NCI-H2107 (cell line): ENCODE results near the gene CCDC73.
"Not testable (repeated sequence)": the region's sequence is repeated elsewhere in the genome, so short reads cannot be mapped to it uniquely, and the experiment has no call there.

Experiments used
- DNase-seq: peaks from one replicate; lab custom pipeline; 2025; lab: John Stamatoyannopoulos, UW

CCDC73 gene

GRCh38 chr11:32705309-32706033 lies 89.0 kb downstream of the CCDC73 start:
- no peak for DNase-seq

GRCh38 chr11:32704775-32705174 lies 89.7 kb downstream of the CCDC73 start:
- no peak for DNase-seq

DNA sequence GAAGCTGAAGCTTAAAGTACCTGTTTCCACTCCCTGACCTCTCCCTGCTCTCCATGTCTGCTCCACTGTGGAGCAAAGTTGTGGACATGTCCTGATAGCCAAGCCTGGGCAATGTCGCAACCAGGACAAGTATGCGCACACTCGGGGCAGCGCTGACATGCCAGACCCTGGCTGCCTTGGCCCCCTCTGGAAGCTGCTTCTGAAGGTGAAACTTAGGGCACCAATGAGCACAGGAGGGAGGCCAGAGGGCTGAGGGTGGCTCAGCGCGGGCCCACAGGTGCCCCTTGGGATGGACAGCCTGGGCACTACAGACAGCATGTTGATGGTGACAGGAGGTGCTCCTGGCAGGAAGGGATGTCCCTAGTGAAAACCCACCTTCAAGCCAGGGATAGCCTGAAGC lies 90.2 kb downstream of the CCDC73 start:
- no peak for DNase-seq

- no peak for DNase-seq
Observed at GRCh38 chr11:32701616-32702015, 92.8 kb downstream of the CCDC73 start.

DNA sequence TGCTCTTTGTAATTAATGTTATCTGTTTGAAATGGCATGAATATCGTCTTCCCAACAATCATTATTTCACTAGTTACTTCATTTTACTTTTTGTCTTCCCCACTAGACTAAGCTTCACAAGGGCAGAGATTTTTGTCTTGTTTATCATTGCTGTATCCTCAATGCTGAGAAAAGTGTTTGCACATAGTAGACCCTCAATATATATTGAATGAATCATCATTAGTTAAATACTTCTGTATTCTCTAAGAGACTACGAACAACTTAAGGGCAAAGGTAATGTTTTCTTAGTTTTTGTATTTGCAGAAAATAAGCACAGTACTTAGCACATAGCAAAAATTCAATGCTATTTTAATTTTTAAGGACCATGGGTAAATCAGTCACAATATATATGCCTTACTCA lies 95.9 kb downstream of the CCDC73 start:
- DNase-seq = no peak

GRCh38 chr11:32671051-32671450 lies 123.4 kb downstream of the CCDC73 start:
- no peak for DNase-seq

DNA sequence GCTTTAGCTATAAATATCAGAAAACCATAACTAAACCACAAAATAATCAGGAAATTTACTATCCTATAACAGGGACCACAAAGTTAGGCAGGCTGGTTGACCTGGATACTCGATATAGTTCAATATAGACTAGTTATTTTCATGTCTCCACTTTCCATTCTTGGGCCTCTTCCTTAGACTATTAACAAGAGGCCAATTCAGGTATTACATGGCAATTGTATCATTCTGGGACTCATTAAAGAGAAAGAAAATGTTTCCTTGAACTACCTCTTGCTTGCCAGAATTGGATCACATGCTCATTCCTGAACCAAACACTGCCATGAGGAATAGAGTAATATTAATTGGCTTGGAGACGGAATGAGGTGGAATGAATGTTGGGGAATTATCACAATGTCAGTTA lies 134.8 kb downstream of the CCDC73 start:
- DNase-seq = no peak

- no peak for DNase-seq
Observed at GRCh38 chr11:32658639-32659406, 135.6 kb downstream of the CCDC73 start.

DNA sequence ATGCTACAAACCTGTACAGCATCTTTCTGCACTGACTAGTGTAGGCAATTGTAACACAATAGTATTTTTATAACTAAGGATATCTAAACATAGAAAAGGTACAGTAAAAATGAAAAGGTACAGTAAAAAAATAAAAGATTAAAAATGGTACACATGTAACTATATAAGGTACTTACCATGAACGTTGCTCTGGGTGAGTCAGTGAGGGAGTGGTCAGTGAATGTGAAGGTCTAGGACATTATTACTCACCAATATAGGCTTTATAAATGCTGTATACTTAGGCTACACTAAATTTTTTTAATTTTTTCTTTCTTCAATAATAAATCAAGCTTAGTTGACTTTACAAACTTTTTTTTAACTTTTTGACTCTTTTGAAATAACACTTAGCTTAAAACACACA lies 150.9 kb downstream of the CCDC73 start:
- DNase-seq = no peak

DNA sequence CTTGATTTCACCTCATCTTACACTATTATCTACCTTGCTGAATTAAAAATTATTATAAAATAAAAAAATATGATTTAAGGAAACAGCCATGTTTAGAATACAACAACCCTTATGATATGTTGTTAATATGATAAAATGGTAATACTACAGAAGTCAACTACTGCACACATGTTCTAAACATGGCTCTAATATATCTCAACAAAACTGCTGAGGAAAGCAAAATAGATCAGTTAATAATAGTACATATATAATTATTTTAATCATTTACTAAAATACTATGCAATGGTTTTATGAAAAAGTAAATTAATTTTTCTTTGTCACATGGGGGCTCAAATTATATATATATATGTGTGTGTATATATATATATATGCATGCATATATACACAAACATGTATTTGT lies 153.1 kb downstream of the CCDC73 start:
- DNase-seq = no peak

- DNase-seq = no peak
Observed at GRCh38 chr11:32635819-32636218, 158.6 kb downstream of the CCDC73 start.

GRCh38 chr11:32630844-32631243 lies 163.6 kb downstream of the CCDC73 start:
- no peak for DNase-seq

DNA sequence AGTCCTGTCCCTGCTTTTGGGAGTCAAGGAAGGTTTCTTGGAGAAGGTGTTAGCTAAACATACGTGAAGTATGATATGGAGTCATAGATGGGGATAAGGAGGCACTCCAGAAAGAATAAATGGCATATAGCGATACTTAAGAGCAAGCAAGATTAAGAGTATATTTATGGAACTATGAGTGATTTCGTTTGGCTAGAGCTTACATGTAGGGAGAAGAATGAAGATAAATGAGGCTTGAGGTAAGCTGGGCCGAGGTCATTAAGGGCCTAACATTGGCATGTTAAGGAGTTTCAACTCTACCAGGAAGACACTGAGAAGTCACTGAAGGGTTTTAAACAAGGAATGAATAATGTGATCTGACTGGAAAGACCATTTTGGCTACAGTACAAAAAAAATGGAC lies 177.6 kb downstream of the CCDC73 start:
- no peak for DNase-seq

- DNase-seq = no peak
Observed at GRCh38 chr11:32615422-32615821, 179.0 kb downstream of the CCDC73 start.

DNA sequence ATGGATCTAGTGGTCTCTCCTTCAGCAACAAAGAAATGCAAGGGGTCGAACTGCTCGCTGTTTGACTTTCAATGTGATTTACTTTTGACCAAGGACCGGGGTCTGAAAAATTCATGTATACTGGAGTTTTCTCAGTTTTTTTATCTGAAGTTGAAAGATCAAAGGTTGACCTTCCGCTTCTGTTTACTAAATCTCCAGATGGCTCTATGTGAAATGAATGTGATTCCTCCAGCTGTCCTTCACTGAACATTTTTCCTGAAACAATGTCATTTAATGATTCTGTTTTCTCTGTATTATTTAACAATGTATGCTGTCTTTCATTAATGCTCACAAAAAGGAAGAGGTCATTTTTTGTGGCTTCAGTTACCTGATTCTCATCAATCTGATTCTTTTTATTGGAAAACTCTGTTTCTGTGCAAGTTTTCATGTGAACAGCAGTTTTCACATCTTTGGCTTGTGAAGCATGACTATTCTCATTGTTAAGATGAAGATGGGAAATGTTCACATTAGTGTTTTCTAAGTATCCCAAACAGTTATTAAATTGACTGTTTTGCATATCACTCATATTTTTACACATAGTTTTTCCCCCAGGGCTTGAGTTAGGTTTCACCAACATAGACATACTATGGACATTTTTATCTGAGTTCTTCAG lies 180.8 kb downstream of the CCDC73 start:
- no peak for DNase-seq

GRCh38 chr11:32610797-32611352 lies 183.6 kb downstream of the CCDC73 start:
- DNase-seq = no peak

GRCh38 chr11:32608826-32609225 lies 185.6 kb downstream of the CCDC73 start:
- not testable (repeated sequence) for DNase-seq

- DNase-seq = no peak
Observed at GRCh38 chr11:32606220-32606619, 188.2 kb downstream of the CCDC73 start.

GRCh38 chr11:32602657-32603415 lies 191.6 kb downstream of the CCDC73 start:
- no peak for DNase-seq

- no peak for DNase-seq
Observed at GRCh38 chr11:32597921-32598320, 196.5 kb downstream of the CCDC73 start.

DNA sequence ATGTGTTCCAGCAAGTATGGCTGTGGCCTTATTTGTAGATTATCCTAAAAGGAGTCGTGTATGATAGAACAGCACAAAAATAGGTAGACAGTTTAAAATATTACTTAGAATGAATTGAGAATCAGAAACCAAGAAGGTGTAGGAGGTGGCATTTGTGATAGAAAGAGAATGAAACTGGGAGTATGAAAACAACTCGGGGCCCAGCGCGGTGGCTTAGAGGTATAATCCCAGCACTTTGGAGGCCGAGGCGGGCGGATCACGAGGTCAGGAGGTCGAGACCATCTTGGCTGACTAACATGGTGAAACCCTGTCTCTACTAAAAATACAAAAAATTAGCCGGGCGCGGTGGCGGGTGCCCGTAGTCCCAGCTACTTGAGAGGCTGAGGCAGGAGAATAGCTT lies 198.3 kb downstream of the CCDC73 start:
- not testable (repeated sequence) for DNase-seq

- DNase-seq = no peak
Observed at GRCh38 chr11:32594272-32594671, 200.2 kb downstream of the CCDC73 start.
